GM11168 (cell line): ENCODE measurements around the gene LRRC28.
"Not testable (repeated sequence)": the region's sequence is repeated elsewhere in the genome, so short reads cannot be mapped to it uniquely, and the experiment has no call there.

ENCODE experiments used
- in situ Hi-C: fragments of 300-500 bp; cut with MboI; formaldehyde crosslinking; loops from one replicate; pipeline ENCODE4 v1.12.0; 2022; ENCODE audit warnings: low sequenced_read_pairs; ENCODE audit not compliant: unreplicated experiment

The LRRC28 gene

DNA sequence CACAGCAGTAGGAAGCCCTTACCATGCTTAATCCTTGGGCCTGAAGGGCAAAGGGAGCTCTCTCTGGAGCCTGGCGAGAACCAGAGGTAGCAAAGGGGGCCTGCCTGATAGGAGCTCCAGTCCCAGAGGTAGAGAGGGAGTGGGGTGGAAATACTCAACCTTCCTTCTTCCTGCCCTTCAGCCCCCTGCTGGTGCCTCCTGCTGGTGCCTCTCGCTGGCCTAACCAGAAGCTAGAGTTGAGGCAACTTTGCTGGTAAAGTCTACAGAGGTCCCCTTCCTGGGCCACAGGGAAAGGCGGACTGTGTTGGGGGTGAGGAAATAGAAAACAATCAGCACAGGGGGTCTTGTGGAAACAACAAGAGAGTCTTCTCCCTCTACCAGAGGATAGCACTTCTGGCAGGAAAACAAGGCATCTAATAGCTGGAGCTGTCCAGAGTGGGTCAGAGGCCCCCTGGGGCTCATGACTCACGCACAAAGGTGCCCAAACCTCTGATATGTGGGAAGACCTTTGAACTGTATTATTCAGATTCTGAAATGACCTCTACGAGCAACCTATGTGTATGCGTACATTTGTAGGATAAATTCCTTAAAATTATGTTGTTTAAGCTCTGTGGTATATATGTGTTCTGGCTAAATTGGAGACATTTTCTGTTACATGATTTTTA is 133.9 kb downstream of the LRRC28 start:
- in situ Hi-C loops = no loop called here

DNA sequence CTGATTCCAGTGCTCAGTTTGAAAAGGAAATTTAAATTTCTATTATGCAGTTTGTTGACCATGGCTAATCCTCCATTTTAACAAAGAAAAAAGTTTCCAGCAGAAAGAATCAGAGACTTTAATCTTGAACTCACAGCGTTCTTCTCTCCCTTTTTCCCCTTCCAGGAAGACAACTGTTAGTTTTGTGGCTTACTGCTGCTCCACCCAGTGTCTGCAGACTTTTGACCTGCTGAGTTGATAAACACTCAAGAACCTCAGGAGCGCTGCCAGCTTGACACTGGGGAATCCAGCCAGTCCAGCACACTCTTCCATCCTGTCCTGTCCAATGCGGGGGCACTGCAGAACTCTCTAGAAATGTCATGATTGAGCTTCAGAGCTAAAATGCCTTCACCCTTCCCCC is 134.6 kb downstream of the LRRC28 start:
- in situ Hi-C loops = no loop called here

DNA sequence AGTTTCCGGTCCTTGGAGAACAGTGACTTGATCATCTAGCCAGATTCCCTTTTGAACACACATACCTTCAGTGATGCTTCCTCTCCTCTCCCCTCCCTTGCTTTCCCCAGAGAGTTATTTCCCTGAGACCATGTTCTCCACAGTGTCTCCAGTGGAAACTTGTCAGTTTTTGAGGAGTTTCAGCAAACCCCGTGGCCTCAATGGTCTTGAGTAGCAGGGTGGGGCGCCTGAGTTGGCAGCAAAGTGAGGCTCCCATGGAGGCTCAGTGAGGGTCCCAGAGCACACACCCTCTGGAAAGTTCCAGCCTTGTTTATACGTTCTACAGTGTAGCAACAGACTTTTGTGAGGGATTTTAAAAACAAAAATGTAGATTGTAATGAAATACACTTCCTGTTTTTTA is 135.1 kb downstream of the LRRC28 start:
- in situ Hi-C loops = no loop called here

DNA sequence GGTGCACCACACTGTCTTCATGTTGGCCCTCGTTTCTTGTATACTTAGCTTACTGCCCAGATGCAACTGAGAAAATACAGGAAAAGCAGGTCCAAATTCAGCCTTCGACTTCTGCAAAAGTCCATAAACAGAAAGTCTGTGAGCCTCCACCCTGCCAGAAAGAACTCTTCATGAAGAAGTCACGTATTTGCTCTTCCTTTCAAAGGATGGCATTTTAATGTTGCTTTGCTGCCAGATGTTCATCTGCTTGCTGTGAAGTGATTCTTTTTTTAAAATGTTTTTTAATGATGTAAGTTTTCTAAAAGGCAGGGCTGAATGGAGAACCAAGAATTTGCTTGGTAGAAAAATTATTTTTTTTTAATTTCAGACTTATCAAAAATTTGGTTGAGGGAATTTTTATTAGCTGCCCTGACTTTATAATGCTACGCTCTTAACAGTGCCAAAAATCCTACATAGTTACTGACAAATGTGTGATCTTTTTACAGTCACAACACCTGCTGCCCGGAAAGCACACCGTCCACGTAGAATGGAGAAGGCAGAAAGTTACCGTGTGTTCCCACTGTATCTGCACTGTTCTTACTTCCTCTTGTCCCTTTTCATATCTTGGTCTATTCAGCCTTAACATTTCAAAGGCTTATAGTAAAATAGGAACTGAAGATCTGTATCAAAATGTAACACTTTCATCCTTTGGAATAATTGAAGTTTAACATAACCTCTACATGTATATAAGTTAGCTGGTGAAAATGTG is 136.3 kb downstream of the LRRC28 start:
- in situ Hi-C loops = no loop called here

DNA sequence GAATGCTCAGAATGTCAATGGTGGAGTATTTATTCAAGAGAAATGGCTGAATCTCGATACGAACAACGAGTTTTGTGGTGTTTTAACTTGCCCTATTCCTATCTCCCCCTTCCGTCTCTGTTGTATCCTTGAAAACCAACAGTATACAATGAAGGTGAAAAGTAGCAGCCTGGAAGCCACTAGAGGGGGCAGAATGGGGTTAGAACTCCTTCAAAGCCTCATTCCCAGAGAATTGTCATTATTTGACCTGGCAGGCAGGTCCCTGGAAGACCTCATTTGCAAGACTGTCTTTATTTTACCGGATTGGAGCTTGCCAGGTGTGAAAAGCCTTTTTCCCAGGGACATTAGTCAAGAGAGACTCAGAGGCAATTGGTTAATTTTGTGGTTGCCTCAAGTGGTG is 139.4 kb downstream of the LRRC28 start:
- in situ Hi-C loops = no loop called here

DNA sequence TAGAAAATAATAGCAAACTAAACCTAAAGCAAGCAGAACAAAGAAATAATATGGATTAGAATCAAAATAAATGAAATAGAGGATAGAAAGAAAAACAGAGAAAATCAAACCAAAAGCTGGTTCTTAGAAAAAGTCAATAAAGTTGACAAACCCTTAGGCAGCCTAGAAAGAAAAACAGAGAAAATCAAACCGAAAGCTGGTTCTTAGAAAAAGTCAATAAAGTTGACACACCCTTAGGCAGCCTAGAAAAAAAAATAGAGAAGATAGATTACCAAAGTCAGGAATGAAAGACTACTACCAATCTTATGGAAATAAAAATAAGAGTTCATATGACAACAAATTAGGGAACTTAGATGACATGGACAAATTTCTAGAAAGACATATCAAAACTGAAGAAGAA is 142.4 kb downstream of the LRRC28 start:
- in situ Hi-C loops = no loop called here

DNA sequence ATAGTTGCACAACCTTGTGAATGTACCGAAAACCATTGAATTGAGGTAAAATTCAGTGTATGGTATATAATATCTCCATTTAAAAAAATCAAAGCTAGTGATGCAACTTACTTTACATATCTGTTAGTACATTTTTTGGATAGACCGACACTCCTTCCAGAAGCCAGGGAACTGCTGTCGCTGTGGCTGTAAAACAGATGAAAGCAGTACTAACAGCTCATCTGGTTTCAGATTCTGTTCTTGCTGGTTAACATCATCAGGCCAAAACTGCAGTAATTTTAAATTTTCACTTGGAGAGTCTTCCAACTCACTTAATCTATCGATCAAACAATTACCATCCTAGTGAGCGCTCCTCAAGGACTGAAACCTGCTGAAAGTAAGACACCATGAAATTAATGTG is 145.1 kb downstream of the LRRC28 start:
- in situ Hi-C loops = no loop called here

DNA sequence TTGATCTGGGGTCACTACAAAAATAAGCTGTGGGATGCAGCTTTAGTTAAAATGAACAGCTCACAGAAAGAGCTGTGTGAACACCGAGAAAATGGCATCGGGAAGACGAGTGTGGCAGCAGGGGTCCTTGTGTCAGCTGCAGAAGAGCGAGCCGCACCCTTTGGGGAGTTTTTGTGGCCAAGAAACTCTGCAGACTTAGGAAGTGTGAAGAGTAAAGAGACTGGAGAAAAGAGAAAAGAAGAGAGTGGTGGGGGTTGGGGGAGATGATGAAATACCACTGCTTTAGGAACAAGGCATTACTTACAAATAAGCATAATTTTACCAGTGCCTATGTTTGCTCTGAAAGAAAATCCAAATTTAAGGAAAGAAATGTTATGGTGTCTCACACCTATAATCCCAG is 147.8 kb downstream of the LRRC28 start:
- in situ Hi-C loops = no loop called here

DNA sequence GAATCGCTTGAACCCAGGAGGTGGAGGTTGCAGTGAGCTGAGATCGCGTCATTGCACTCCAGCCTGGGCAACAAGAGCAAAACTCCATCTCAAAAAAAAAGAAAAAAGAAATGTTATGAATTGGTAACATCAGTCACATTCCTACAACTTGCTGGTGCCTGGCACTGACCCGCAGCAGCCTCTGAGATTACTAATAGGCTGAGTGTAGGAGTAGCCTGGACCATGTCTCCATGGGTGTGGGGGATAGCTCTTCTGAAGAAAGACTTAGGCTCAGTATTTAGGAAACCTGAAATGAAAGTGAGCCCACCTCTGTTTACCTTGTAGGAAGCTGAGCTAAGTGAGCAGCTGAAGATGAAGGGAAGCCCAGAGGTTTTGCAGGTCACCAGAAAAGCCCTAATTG is 148.3 kb downstream of the LRRC28 start:
- in situ Hi-C loops = no loop called here

DNA sequence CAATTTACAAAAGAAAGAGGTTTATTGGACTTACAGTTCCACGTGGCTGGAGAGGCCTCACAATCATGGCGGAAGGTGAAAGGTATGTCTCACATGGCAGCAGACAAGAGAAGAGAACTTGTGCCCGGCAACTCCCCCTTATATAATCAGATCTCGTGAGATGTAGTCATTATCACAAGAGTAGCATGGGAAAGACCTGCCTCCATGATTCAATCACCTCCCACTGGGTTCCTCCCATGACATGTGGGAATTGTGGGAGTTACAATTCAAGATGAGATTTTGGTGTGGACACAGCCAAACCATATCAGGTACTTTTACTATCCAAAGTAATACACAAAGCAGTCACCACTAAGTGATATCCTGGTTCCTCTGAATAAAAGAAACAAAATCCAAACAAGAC is 149.9 kb downstream of the LRRC28 start:
- in situ Hi-C loops = not testable (repeated sequence)

DNA sequence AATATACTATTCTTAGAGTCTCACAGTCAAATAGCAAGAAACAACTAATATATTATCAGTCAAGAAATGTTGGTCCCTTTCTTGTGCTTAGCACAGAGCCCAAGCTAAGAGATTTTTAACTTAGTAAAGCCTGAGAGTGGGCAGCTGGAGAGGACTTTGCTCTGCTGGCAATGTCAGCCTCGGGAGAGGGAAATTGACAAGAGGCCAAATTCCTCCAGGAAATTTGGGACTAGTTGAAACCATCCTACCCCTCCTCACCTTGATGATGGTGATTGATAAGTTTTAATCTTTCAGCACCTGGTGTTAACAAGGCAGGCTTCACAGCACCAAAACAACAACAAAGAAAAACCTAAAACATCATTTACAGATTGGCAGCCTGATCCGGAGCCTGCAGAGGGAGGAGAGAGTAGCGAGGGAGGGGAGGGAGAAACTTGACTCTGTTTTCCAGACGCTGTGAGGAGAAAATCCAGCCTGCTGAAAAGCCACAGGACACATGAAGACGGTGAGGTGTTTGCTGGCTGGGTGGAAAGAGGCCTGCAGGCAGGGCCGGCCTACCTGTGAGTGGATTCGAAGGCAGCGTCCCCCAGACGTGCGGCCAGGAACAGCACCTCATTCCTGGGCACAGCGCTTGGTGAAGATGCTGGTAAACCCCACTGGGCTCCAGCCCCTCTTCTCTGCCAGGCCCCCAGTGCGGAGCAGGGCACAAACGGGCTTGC is 150.9 kb downstream of the LRRC28 start:
- in situ Hi-C loops = no loop called here

DNA sequence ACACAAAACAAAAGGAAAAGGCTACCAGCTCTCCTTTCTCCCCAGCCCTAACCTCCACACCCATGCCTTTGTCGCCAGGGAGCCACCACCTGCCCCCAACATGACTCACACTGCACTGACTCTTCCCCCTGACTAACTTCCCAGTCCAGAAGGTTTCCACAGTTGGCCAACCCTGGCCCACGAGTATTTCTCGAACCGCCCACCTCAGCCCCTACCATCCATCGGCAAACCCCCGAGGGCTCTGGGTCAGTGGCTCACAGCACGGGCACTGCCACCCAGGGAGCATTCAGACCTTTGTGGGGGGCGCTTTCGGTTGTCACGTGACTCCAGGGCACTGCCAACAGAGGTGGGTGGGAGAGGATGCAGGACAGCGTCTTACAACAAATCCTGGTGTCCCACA is 152.3 kb downstream of the LRRC28 start:
- in situ Hi-C loops = no loop called here

DNA sequence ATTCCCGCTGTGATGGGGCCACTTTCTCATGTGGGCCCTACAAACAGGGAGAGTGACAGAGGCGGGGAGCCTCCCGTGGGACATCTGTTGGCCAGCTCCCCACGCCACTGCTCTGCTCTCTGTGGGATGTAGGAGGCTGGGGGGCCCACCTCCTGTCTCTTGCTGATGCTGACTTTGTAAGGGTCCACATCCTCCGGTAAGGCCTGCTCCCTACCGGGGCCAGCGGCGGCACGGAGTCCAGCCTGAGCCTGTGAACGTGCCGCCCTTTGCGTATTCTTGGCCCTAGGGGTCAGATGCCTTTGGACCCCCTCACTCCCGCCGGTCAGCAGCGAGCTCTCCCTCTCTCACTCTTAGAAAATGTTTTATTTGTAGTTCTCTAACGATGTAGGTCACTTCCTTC is 153.2 kb downstream of the LRRC28 start:
- in situ Hi-C loops = no loop called here

DNA sequence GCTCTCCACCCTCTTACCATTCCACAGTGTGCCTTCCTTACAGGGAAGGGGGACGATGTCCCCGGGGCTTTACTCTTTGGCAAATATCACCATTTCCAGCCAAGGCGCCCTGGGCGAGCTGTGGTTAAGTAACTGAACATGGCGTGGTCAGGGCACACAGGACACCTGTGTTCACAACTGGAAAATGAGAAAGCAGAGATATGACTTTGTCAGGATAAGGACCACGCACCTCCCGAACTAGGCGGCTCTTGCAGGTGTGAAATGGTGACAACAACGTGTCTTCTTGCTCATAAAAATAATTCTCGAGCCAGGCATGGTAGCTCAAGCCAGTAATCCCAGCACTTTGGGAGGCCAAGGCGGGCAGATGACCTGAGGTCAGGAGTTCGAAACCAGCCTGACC is 154.8 kb downstream of the LRRC28 start:
- in situ Hi-C loops = no loop called here

DNA sequence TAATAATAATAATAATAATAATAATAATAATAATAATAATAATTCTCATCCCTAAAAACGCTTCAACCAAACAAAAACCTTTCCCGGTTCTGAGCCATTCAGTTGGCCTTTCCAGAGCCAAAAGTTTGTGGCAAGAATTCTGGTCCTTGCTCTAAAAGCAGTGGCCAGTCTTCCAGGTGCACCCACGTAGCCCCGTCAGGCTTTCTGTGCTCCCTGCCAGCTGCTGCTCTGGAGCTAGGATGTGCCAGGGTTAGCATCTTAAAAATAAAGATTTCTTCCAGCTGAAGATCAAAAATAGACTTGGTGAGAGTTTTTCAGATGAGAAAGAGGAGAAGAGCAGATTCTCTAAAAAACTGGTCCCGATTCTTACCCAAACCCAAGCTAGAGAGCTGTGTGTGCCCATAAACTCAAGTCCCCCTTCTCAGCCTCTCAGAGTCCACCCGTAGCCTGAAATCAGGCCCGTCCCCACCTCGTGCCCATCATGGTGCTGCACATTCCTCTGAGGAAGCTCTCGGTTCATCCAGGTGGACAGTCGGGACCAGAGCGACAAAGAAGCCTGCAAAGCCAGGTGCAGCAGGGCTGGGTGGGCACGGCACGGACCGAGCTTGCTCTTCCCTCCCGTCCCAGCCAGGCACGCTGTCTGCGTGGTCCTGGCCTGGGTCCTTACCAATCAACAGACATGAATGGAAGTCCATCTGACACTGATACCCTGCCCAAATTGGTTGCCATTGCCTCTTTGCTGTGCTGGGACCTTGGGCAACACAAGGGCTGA is 155.6 kb downstream of the LRRC28 start:
- in situ Hi-C loops = no loop called here

DNA sequence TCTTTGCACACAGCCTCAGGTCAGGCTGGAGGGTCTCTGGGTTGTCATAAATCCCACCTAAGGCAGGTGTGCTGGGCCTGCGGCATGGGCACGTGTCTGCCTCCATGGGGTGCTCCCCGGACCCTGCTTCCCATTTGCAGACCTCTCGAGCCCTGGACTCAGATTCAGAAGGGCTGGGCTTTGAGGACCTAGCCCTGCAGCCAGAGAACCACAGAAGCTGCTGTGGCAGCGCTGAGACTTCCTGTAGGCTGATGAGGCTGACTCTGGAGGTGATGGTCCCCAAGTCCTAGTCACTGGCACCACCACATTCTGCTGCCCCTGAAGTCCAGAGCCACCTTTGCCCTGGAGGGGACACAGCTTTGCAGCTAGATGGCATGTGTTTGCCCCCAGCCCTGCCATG is 156.4 kb downstream of the LRRC28 start:
- in situ Hi-C loops = no loop called here

DNA sequence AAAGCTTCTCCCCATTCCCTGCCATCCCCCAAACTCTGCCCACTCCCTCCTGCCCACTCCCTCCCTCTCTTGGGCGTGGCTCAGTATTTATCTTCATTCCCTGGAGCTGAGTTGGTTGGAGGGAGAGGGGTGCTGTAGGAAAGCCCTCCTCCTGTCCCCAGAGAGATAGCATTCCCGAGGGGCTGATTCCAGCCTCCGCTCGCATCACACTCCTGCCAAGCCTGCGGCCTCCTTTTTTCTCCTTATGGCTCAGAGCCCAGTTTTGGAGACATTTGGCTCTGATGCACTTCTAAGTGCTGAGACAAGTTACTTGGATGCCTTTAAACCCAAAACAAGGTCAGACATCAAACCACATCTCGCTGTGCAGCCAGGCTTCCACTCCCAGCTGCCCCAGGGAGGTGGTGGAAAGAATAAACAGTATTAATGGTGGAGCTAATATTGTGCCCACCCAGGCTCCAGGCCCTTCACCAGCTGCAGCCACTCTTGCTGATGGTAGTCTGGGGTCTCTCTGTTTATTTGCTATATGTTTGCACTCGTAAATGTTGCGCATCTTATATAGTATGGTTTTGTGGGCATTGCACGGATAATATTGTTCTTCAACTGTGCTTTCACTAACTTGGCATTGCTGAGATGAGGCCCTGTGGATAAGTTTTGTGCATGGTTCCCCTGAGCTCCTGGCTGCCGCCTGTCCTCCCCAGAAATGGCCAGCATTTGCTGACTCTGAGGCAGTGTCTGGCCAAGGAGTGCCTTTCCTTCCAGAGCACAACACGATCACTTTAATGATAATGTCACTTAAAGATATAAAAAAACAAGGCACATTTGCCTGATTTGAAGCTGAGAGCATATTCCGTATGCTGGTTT is 157.2 kb downstream of the LRRC28 start:
- in situ Hi-C loops = no loop called here

DNA sequence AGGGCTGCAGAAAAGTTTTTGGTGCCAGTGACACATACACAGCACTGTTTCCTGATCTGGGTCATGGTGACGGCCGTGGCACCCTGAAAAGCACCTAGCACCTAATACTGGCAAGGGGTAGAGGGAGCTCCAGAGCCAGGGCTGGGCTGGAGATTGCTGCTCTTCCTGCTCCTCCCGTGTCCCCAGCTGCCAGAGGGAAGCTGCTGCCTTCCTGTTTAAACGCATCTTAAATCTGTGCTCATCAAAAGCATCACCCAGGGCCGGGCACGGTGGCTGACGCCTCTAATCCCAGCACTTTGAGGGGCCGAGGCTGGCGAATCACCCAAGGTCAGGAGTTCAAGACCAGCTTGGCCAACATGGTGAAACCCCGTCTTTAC is 157.8 kb downstream of the LRRC28 start:
- in situ Hi-C loops = no loop called here

DNA sequence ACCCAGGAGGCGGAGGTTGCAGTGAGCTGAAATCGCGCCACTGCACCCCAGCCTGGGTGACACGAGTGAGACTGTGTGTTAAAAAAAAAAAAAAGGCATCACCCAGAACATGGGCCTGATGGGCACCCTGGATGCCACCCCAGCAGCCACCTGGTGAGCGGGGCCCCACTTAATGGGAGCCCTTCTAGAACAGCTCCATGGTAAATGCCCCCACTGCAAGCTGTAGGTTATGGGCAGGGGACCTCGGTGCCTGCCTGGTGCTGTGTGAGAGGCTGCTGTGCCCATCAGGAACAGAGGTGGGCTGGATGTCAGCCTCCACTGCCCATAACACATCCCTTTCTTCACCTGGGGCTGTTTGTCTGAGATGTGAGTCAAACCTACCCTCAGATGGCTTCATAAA is 158.3 kb downstream of the LRRC28 start:
- in situ Hi-C loops = no loop called here

DNA sequence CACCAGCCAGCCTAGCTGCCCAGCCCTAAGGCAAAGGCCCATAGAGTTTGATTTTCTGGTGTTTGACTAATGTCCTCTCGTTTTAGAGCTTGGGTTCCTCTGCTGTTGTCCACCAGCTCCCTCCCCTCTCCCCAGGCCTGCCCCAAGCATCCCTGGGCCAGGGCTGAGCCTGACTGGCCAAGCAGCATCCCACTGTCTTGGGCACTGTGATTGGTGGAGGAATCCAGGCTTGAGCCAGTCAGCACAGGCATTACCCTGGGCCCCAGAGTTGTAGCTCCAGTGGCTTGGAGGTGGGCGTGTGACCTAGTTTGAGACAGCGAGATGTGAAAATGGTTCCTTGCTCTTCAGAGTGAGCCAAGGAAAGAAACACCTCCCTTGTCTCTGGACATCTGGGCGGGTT is 159.2 kb downstream of the LRRC28 start:
- in situ Hi-C loops = no loop called here
